ENCODE measurements around the gene GPC6. TPM values are rescaled to one million over a fixed set of nuclear protein-coding genes. Genes with fewer than 3 reads are reported as not detected.

GPC6 gene
- total RNA-seq, 1 donor from 2014 or later: not detected

- H3K36me3 Mint-ChIP-seq (ENCODE audit: low read depth): no peaks in the 10 kb centered on the region
- H3K9me3 Mint-ChIP-seq: no peaks in the 10 kb centered on the region
- peaks cover 1% of the 10 kb centered on the region for H3K4me1 Mint-ChIP-seq
- no peak for ATAC-seq (ENCODE audit: low read depth)
- no peak for DNase-seq
- intact Hi-C loops (cut with micrococcal nuclease): no loop called here
- ChIA-PET POLR2A (no interaction called here), CTCF (no interaction called here)
- TF ChIP-seq CTCF (IDR thresholded peaks at IDR 0.05): no peak
- no peak overlapping the region for H3K4me3 Mint-ChIP-seq
- H3K27ac Mint-ChIP-seq: no peak overlapping the region
- H3K27me3 Mint-ChIP-seq: no peaks in the 10 kb centered on the region
Observed at GRCh38 chr13:94346261-94347019, 1119.8 kb downstream of the GPC6 start.

GRCh38 chr13:94351292-94351990 lies 1124.8 kb downstream of the GPC6 start:
- no peak overlapping the region for H3K4me3 Mint-ChIP-seq
- DNase-seq (no peak), ATAC-seq (ENCODE audit: low read depth) (no peak)
- H3K36me3 Mint-ChIP-seq (ENCODE audit: low read depth): no peaks in the 10 kb centered on the region
- no peaks in the 10 kb centered on the region for H3K9me3 Mint-ChIP-seq
- ChIA-PET CTCF (no interaction called here), POLR2A (no interaction called here)
- TF ChIP-seq CTCF (IDR thresholded peaks at IDR 0.05): no peak
- H3K27me3 Mint-ChIP-seq: no peaks in the 10 kb centered on the region
- no peak overlapping the region for H3K27ac Mint-ChIP-seq
- intact Hi-C loops (cut with micrococcal nuclease): no loop called here
- H3K4me1 Mint-ChIP-seq: peaks cover 1% of the 10 kb centered on the region

- Mint-ChIP-seq H3K27ac (no peak overlapping the region), H3K36me3 (ENCODE audit: low read depth) (no peaks in the 10 kb centered on the region), H3K4me3 (no peak overlapping the region), H3K4me1 (peaks cover 1% of the 10 kb centered on the region), H3K9me3 (no peaks in the 10 kb centered on the region), H3K27me3 (no peaks in the 10 kb centered on the region)
- ATAC-seq (ENCODE audit: low read depth) (no peak), DNase-seq (no peak)
- no peak for TF ChIP-seq CTCF (IDR thresholded peaks at IDR 0.05)
- ChIA-PET CTCF (no interaction called here), POLR2A (no interaction called here)
- intact Hi-C loops (cut with micrococcal nuclease): no loop called here
Observed at GRCh38 chr13:94352057-94352456, 1125.5 kb downstream of the GPC6 start.

GRCh38 chr13:94353167-94353710 lies 1126.6 kb downstream of the GPC6 start:
- peaks cover 1% of the 10 kb centered on the region for H3K4me1 Mint-ChIP-seq
- POLR2A ChIA-PET: no interaction called here
- H3K36me3 Mint-ChIP-seq (ENCODE audit: low read depth): no peaks in the 10 kb centered on the region
- DNase-seq (no peak), ATAC-seq (ENCODE audit: low read depth) (no peak)
- TF ChIP-seq CTCF (IDR thresholded peaks at IDR 0.05): no peak
- intact Hi-C loops (cut with micrococcal nuclease): no loop called here
- H3K27me3 Mint-ChIP-seq: no peaks in the 10 kb centered on the region
- no peak overlapping the region for H3K27ac Mint-ChIP-seq
- H3K9me3 Mint-ChIP-seq: no peaks in the 10 kb centered on the region
- CTCF ChIA-PET: no interaction called here
- H3K4me3 Mint-ChIP-seq: no peak overlapping the region

- no peak for DNase-seq
- no peak for TF ChIP-seq CTCF (IDR thresholded peaks at IDR 0.05)
- Mint-ChIP-seq H3K27me3 (no peaks in the 10 kb centered on the region), H3K27ac (no peak overlapping the region), H3K4me1 (no peaks in the 10 kb centered on the region), H3K36me3 (ENCODE audit: low read depth) (no peaks in the 10 kb centered on the region), H3K9me3 (no peaks in the 10 kb centered on the region), H3K4me3 (no peak overlapping the region)
- ChIA-PET CTCF (no interaction called here), POLR2A (no interaction called here)
- intact Hi-C loops (cut with micrococcal nuclease): no loop called here
- ATAC-seq (ENCODE audit: low read depth): no peak
Observed at GRCh38 chr13:94359875-94360274, 1133.3 kb downstream of the GPC6 start.
